IMR-90 (cell line): ENCODE data around the gene ASTN2. TPM values are rescaled to one million over a fixed set of nuclear protein-coding genes. Genes with fewer than 3 reads are reported as not detected.

ENCODE experiments used
- ATAC-seq: fragments of 200-7000 bp; cut with Tn5 transposase; 2 replicates; pipeline ENCODE4 v1.9.1; 2020; ENCODE audit warnings: low read depth, mild to moderate bottlenecking, moderate library complexity
- BruUV-seq: library from RNA; stranded (reverse); fragments of 400-500 nt; replicated peaks from 2 replicates; lab custom pipeline; 2021; lab: Mats Ljungman, UMichigan
- CTCF ChIA-PET: fragments of 300-600 bp; formaldehyde crosslinking; extraction: SDS; loops from one replicate; lab custom pipeline; 2021; ENCODE audit warnings: antibody characterized with exemption; lab: Yijun Ruan, JAX
- POLR2A ChIA-PET: fragments of 300-600 bp; sonication (Branson Sonifier 250); formaldehyde crosslinking; loops from one replicate; lab custom pipeline; 2022; ENCODE audit warnings: antibody characterized with exemption; ENCODE audit not compliant: unreplicated experiment; lab: Charles Lee
- DNase-seq: peaks from one replicate; pipeline ENCODE4 v3.0.0; 2013
- H2AFZ ChIP-seq: replicated peaks from 2 replicates; pipeline ENCODE3; 2013; ENCODE audit warnings: low read length, mild to moderate bottlenecking; ENCODE audit not compliant: poor library complexity
- H2AK5ac ChIP-seq: 2 replicates; pipeline ENCODE4 v1.6.1; 2013; ENCODE audit warnings: low read depth, low read length, inconsistent platforms
- H2AK9ac ChIP-seq: replicated peaks from 2 replicates; pipeline ENCODE3; 2013; ENCODE audit warnings: mild to moderate bottlenecking, low read depth, low read length, moderate library complexity; ENCODE audit not compliant: poor library complexity
- H2BK120ac ChIP-seq: 2 replicates; pipeline ENCODE4 v1.6.1; 2013; ENCODE audit warnings: low read depth, low read length, inconsistent platforms
- H2BK15ac ChIP-seq: 3 replicates; pipeline ENCODE4 v1.6.1; 2013; ENCODE audit warnings: low read depth, low read length, inconsistent platforms
- H2BK20ac ChIP-seq: 2 replicates; pipeline ENCODE4 v1.6.1; 2013; ENCODE audit warnings: low read depth, mild to moderate bottlenecking, inconsistent platforms, low read length, moderate library complexity
- H2BK5ac ChIP-seq: 2 replicates; pipeline ENCODE4 v1.6.1; 2013; ENCODE audit warnings: mild to moderate bottlenecking, low read depth, low read length, inconsistent platforms; ENCODE audit not compliant: poor library complexity, severe bottlenecking
- H3K14ac ChIP-seq: replicated peaks from 2 replicates; pipeline ENCODE4 v1.6.1; 2013; ENCODE audit warnings: low read depth, low read length, inconsistent platforms
- H3K18ac ChIP-seq: 2 replicates; pipeline ENCODE4 v1.6.1; 2013; ENCODE audit warnings: low read depth, low read length, control low read depth
- H3K23ac ChIP-seq: 2 replicates; pipeline ENCODE4 v1.6.1; 2013; ENCODE audit warnings: low read depth, low read length, inconsistent platforms
- H3K27ac ChIP-seq: 2 replicates; pipeline ENCODE4 v1.5.1; 2013; ENCODE audit warnings: mild to moderate bottlenecking, control low read depth, low read length; ENCODE audit not compliant: insufficient read depth
- H3K27me3 ChIP-seq: 2 replicates; pipeline ENCODE4 v1.6.1; 2013; ENCODE audit warnings: low read length; ENCODE audit not compliant: control insufficient read depth, insufficient read depth
- H3K36me3 ChIP-seq: 2 replicates; pipeline ENCODE4 v1.6.1; 2013; ENCODE audit warnings: low read length, mixed read lengths; ENCODE audit not compliant: control insufficient read depth, insufficient read depth
- H3K4ac ChIP-seq: 2 replicates; pipeline ENCODE4 v1.6.1; 2013; ENCODE audit warnings: low read depth, low read length, inconsistent platforms
- H3K4me1 ChIP-seq: 2 replicates; pipeline ENCODE4 v1.6.1; 2013; ENCODE audit warnings: low read length, mixed read lengths; ENCODE audit not compliant: control insufficient read depth, insufficient read depth
- H3K4me2 ChIP-seq: 2 replicates; pipeline ENCODE4 v1.6.1; 2013; ENCODE audit warnings: low read depth, mild to moderate bottlenecking, control low read depth, low read length, moderate library complexity
- H3K4me3 ChIP-seq: 2 replicates; pipeline ENCODE4 v1.5.1; 2013; ENCODE audit warnings: low read depth, mild to moderate bottlenecking, control low read depth, low read length, moderate library complexity; ENCODE audit not compliant: insufficient read depth
- H3K56ac ChIP-seq: 2 replicates; pipeline ENCODE4 v1.6.1; 2013; ENCODE audit warnings: low read length, inconsistent platforms; ENCODE audit not compliant: insufficient read depth; ENCODE audit errors: extremely low read depth
- H3K79me1 ChIP-seq, 2 experiments: 2 replicates each; pipeline ENCODE4 v1.6.1; 2013; ENCODE audit warnings: low read length in 2 of 2, inconsistent platforms in 1 of 2, low read depth in 1 of 2
- H3K9ac ChIP-seq: 2 replicates; pipeline ENCODE4 v1.6.1; 2013; ENCODE audit warnings: low read depth, low read length, control low read depth
- H3K9me1 ChIP-seq: 2 replicates; pipeline ENCODE4 v1.6.1; 2013; ENCODE audit warnings: low read length, inconsistent platforms; ENCODE audit not compliant: insufficient read depth
- H3K9me3 ChIP-seq: 2 replicates; pipeline ENCODE4 v1.6.1; 2013; ENCODE audit warnings: low read length; ENCODE audit not compliant: control insufficient read depth, insufficient read depth
- H4K20me1 ChIP-seq: 2 replicates; pipeline ENCODE4 v1.6.1; 2013; ENCODE audit warnings: low read length, inconsistent platforms; ENCODE audit not compliant: insufficient read depth
- H4K5ac ChIP-seq: 2 replicates; pipeline ENCODE4 v1.6.1; 2013; ENCODE audit warnings: mild to moderate bottlenecking, low read depth, low read length, control low read depth
- H4K8ac ChIP-seq, 2 experiments: 2 replicates each; pipeline ENCODE4 v1.6.1; 2013; ENCODE audit warnings: low read depth in 2 of 2, low read length in 2 of 2, control low read depth in 1 of 2, inconsistent platforms in 1 of 2
- H4K91ac ChIP-seq: 2 replicates; pipeline ENCODE4 v1.6.1; 2013; ENCODE audit warnings: low read depth, low read length, inconsistent platforms; ENCODE audit not compliant: insufficient read depth
- BHLHE40 ChIP-seq: fragments of 150-350 bp; IDR thresholded peaks from 2 replicates; pipeline ENCODE4 v1.6.1; 2016; ENCODE audit warnings: mild to moderate bottlenecking, low read depth, low read length
- CEBPB ChIP-seq: IDR thresholded peaks from 2 replicates; pipeline ENCODE4 v1.6.1; 2012; ENCODE audit warnings: low read depth, low read length, improper control_type of control experiment
- CHD1 ChIP-seq: IDR thresholded peaks from 2 replicates; pipeline ENCODE4 v1.6.1; 2012; ENCODE audit warnings: low read depth, low read length, improper control_type of control experiment
- ELK1 ChIP-seq: fragments of 150-350 bp; IDR thresholded peaks from 2 replicates; pipeline ENCODE4 v1.6.1; 2016; ENCODE audit warnings: low read depth, mild to moderate bottlenecking, low read length, moderate library complexity, borderline replicate concordance
- FOS ChIP-seq: fragments of 150-350 bp; IDR thresholded peaks from 2 replicates; pipeline ENCODE4 v1.6.1; 2016; ENCODE audit warnings: low read depth, low read length
- MAFK ChIP-seq: IDR thresholded peaks from 2 replicates; pipeline ENCODE4 v1.6.1; 2012; ENCODE audit warnings: low read depth, low read length, improper control_type of control experiment
- MAZ ChIP-seq: IDR thresholded peaks from 2 replicates; pipeline ENCODE4 v1.6.1; 2012; ENCODE audit warnings: low read depth, mild to moderate bottlenecking, low read length, improper control_type of control experiment, moderate library complexity, borderline replicate concordance
- MXI1 ChIP-seq: IDR thresholded peaks from 2 replicates; pipeline ENCODE4 v1.6.1; 2012; ENCODE audit warnings: low read depth, mild to moderate bottlenecking, low read length, moderate library complexity, borderline replicate concordance
- NFE2L2 ChIP-seq: fragments of 150-350 bp; IDR thresholded peaks from 2 replicates; pipeline ENCODE4 v1.6.1; 2016; ENCODE audit warnings: low read depth, mild to moderate bottlenecking, low read length
- POLR2A ChIP-seq: IDR thresholded peaks from 2 replicates; pipeline ENCODE4 v1.6.1; 2012; ENCODE audit warnings: mild to moderate bottlenecking, low read depth, low read length
- RAD21 ChIP-seq: IDR thresholded peaks from 2 replicates; pipeline ENCODE4 v1.6.1; 2012; ENCODE audit warnings: low read length, improper control_type of control experiment
- RCOR1 ChIP-seq: IDR thresholded peaks from 2 replicates; pipeline ENCODE4 v1.6.1; 2012; ENCODE audit warnings: mild to moderate bottlenecking, low read length, improper control_type of control experiment; ENCODE audit not compliant: insufficient replicate concordance
- RFX5 ChIP-seq: IDR thresholded peaks from 2 replicates; pipeline ENCODE4 v1.8.0; 2012; ENCODE audit warnings: low read depth, mild to moderate bottlenecking, low read length, moderate library complexity
- SMC3 ChIP-seq: fragments of 150-350 bp; IDR thresholded peaks from 2 replicates; pipeline ENCODE4 v1.6.1; 2016; ENCODE audit warnings: low read depth, mild to moderate bottlenecking, antibody characterized with exemption, low read length, moderate library complexity
- USF2 ChIP-seq: fragments of 150-350 bp; IDR thresholded peaks from 2 replicates; pipeline ENCODE4 v1.6.1; 2017; ENCODE audit warnings: mild to moderate bottlenecking, antibody characterized with exemption, low read length, low read depth
- WGBS, 2 experiments: methylation state at CpG; one replicate each; pipeline versions ENCODE4 v1.1.5 to v1.1.7; 2013; ENCODE audit warnings: missing lambda C conversion rate in 2 of 2; ENCODE audit not compliant: insufficient read length in 1 of 2; ENCODE audit errors: extremely low coverage in 2 of 2; 5-methylcytosine and 5-hydroxymethylcytosine counted together
- dilution Hi-C: fragments of 300-500 bp; cut with HindIII; formaldehyde crosslinking; loops from one replicate; pipeline ENCODE4 v1.14.3; 2018; ENCODE audit warnings: low sequenced_read_pairs; ENCODE audit not compliant: unreplicated experiment
- in situ Hi-C: fragments of 300-500 bp; cut with MboI; formaldehyde crosslinking; loops from 3 replicates; pipeline ENCODE4 v1.14.3; 2019; ENCODE audit warnings: low sequenced_read_pairs, inconsistent platforms, mixed read lengths
- intact Hi-C: fragments of 100-400 bp; cut with micrococcal nuclease; formaldehyde crosslinking; loops from 2 replicates; pipeline ENCODE4 v1.10.0; 2022
- polyA plus RNA-seq, 3 experiments: library from polyadenylated mRNA; depleted of rRNA; stranded (reverse); fragments of >200 nt; gene quantifications; 2 replicates each; pipeline ENCODE4 v1.2.3, GENCODE V29; 2012; ENCODE audit warnings: low replicate concordance in 1 of 3
- total RNA-seq: library from RNA; depleted of rRNA; stranded (reverse); fragments of >200 nt; gene quantifications from 2 replicates; pipeline ENCODE4 v1.2.3, GENCODE V29; 2012

Gene ASTN2
- total and polyA plus RNA-seq, 2 of the 4 experiments (the other 2 are of a cell fraction), result 3.8 to 6.8 TPM

- in situ Hi-C loops, result no loop called here
- H3K9me3 ChIP-seq, result no peaks in the 10 kb centered on the region
- no peak overlapping the region for H3K14ac ChIP-seq
- no peaks in the 10 kb centered on the region for H3K4me1 ChIP-seq
- peaks cover 3% of the 10 kb centered on the region; the same call in 1 of the 2 replicates for H3K27me3 ChIP-seq
- CTCF ChIA-PET, result no interaction called here
- no peak overlapping the region for H4K8ac ChIP-seq
- H2AK9ac ChIP-seq, result no peak overlapping the region
- no peak overlapping the region for H3K18ac ChIP-seq
- H4K5ac ChIP-seq, result no peak overlapping the region
- no CpG with 5 or more reads among the region's 1 CpG for WGBS, 2 experiments
- no peaks in the 10 kb centered on the region for H3K36me3 ChIP-seq
- H3K79me1 ChIP-seq, result no peaks in the 10 kb centered on the region
- H3K23ac ChIP-seq, result no peak overlapping the region
- H3K4ac ChIP-seq, result no peak overlapping the region
- DNase-seq (no peak), ATAC-seq (no peak)
- POLR2A ChIA-PET, result no interaction called here
- H2BK15ac ChIP-seq, result no peak overlapping the region
- dilution Hi-C loops, result no loop called here
- no peak overlapping the region for H2BK5ac ChIP-seq
- no peak overlapping the region for H3K27ac ChIP-seq
- no peaks in the 10 kb centered on the region for H3K9me1 ChIP-seq
- intact Hi-C loops, result no loop called here
- H2AK5ac ChIP-seq, result no peak overlapping the region
- no peak overlapping the region for H2AFZ ChIP-seq
- H3K4me3 ChIP-seq, result no peak overlapping the region
- TF ChIP-seq ELK1 (no peak), CHD1 (no peak), RAD21 (no peak), NFE2L2 (no peak), BHLHE40 (no peak), POLR2A (no peak), RCOR1 (no peak), MXI1 (no peak), SMC3 (no peak), USF2 (no peak), FOS (no peak), CEBPB (no peak), RFX5 (no peak), MAFK (no peak), MAZ (no peak)
- no peak overlapping the region for H2BK120ac ChIP-seq
- no peaks in the 10 kb centered on the region for H4K20me1 ChIP-seq
- no peak overlapping the region for H3K4me2 ChIP-seq
- no peak overlapping the region for H4K91ac ChIP-seq
- no TSS peak for BruUV-seq
- no peak overlapping the region for H3K9ac ChIP-seq
- H3K56ac ChIP-seq, result no peak overlapping the region
- no peak overlapping the region for H2BK20ac ChIP-seq
Measured at GRCh38 chr9:116796669-116797068, 618.2 kb downstream of the ASTN2 start.
